ENCODE measurements around the gene ERG. TPM values are rescaled to one million over a fixed set of nuclear protein-coding genes. Genes with fewer than 3 reads are reported as not detected.

ERG gene
- total RNA-seq, 1 donor from 2014 or later: not detected

DNA sequence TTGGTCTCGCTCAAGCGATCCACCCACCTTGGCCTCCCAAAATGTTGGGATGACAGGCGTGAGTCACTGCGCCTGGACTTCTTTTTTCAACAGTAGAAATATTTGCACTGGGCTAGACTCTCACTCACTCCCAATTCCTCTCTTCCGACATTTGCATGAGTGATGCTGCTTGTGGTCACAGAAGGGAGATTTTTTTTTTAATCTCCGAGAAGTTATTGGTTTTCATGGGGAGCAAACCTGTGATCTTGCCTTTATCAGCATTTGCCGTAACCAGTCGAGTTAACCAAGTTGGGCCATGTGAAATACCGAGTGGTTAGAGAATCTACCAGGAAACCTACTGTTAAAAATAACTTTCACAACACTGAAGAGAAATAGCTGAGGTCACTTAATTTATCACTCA is 21.1 kb downstream of the ERG start:
- TF ChIP-seq, protein P1, sequence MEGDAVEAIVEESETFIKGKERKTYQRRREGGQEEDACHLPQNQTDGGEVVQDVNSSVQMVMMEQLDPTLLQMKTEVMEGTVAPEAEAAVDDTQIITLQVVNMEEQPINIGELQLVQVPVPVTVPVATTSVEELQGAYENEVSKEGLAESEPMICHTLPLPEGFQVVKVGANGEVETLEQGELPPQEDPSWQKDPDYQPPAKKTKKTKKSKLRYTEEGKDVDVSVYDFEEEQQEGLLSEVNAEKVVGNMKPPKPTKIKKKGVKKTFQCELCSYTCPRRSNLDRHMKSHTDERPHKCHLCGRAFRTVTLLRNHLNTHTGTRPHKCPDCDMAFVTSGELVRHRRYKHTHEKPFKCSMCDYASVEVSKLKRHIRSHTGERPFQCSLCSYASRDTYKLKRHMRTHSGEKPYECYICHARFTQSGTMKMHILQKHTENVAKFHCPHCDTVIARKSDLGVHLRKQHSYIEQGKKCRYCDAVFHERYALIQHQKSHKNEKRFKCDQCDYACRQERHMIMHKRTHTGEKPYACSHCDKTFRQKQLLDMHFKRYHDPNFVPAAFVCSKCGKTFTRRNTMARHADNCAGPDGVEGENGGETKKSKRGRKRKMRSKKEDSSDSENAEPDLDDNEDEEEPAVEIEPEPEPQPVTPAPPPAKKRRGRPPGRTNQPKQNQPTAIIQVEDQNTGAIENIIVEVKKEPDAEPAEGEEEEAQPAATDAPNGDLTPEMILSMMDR (conservative IDR thresholded peaks at IDR 0.05; ENCODE audit: low read depth, low read length): no peak
- H3K4me3 ChIP-seq (ENCODE audit: low read depth, low read length): no peak overlapping the region
- DNase-seq (ENCODE audit: low read depth): no peak

DNA sequence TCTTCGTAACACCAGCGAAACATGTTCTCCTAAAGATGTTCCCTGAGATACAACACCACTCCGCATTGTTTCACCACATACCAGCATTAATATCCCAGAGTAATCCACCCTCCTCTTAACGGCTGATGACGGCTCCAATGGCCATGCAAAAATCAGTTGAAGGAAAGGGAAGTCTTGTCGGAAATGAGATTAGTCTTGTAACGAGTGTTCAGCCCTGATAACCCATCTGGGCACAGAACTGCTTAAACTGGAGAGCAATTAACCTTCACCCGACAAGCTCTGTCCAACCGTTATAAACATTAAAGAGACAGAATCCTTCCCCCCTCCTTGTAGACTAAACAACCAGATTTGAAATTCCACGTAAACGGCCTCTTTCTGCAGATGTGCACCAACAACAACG is 21.9 kb downstream of the ERG start:
- TF ChIP-seq, protein P1 (conservative IDR thresholded peaks at IDR 0.05; ENCODE audit: low read depth, low read length): no peak
- no peak for DNase-seq (ENCODE audit: low read depth)
- H3K4me3 ChIP-seq (ENCODE audit: low read depth, low read length): no peak overlapping the region

DNA sequence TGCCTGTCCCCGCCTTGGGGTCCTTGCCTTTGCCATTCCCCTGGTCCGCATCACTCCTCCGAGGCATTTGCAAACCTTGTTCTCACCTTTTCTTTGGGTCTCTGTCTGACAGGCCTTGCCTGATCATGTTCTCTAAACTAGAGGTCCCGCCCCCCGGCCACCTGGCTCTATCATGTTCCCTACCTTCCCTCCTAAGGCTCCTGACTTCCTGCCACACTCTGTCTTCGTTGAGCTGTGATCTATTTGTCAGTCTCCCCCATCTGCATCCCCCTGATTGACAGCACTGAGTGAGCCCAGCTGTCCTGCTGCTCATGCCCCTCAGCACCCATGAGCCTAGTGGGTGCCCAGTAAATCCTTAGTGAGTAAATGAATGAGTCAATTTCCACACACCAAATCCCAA is 22.8 kb downstream of the ERG start:
- TF ChIP-seq, protein P1 (conservative IDR thresholded peaks at IDR 0.05; ENCODE audit: low read depth, low read length): no peak
- no peak overlapping the region for H3K4me3 ChIP-seq (ENCODE audit: low read depth, low read length)
- DNase-seq (ENCODE audit: low read depth): no peak

- TF ChIP-seq, protein P1 (conservative IDR thresholded peaks at IDR 0.05; ENCODE audit: low read depth, low read length): no peak
- H3K4me3 ChIP-seq (ENCODE audit: low read depth, low read length): no peak overlapping the region
- DNase-seq (ENCODE audit: low read depth): no peak
Measured at GRCh38 chr21:38474796-38475195, 23.5 kb downstream of the ERG start.

GRCh38 chr21:38474124-38474523 is 24.2 kb downstream of the ERG start:
- no peak overlapping the region for H3K4me3 ChIP-seq (ENCODE audit: low read depth, low read length)
- no peak for DNase-seq (ENCODE audit: low read depth)
- TF ChIP-seq, protein P1 (conservative IDR thresholded peaks at IDR 0.05; ENCODE audit: low read depth, low read length): no peak

GRCh38 chr21:38472412-38473108 is 25.7 kb downstream of the ERG start:
- no peak overlapping the region for H3K4me3 ChIP-seq (ENCODE audit: low read depth, low read length)
- TF ChIP-seq, protein P1 (conservative IDR thresholded peaks at IDR 0.05; ENCODE audit: low read depth, low read length): no peak
- no peak for DNase-seq (ENCODE audit: low read depth)

- TF ChIP-seq, protein P1 (conservative IDR thresholded peaks at IDR 0.05; ENCODE audit: low read depth, low read length): no peak
- H3K4me3 ChIP-seq (ENCODE audit: low read depth, low read length): no peak overlapping the region
- no peak for DNase-seq (ENCODE audit: low read depth)
Measured at GRCh38 chr21:38471766-38472165, 26.5 kb downstream of the ERG start.
